ENCODE measurements around the gene CYP4F11.

CYP4F11 gene

GRCh38 chr19:15923702-15924101 lies 10.6 kb downstream of the CYP4F11 start:
- TF ChIP-seq REST (IDR thresholded peaks at IDR 0.05; ENCODE audit: insufficient read depth in 1 of 2, low read depth in 2 of 2, low read length in 2 of 2) (no peak), FOXP2 (optimal IDR thresholded peaks at IDR 0.05; ENCODE audit: borderline replicate concordance, extremely low read depth, extremely low read length, insufficient read depth) (no peak), TAF1 (IDR thresholded peaks at IDR 0.05; ENCODE audit: borderline replicate concordance, insufficient read depth, low read length) (no peak), POLR2AphosphoS5 (IDR thresholded peaks at IDR 0.05; ENCODE audit: low read depth, low read length) (no peak), SIN3A (IDR thresholded peaks at IDR 0.05; ENCODE audit: borderline replicate concordance, insufficient read depth, low read length) (no peak)

GRCh38 chr19:15922021-15922420 lies 12.3 kb downstream of the CYP4F11 start:
- TF ChIP-seq TAF1 (IDR thresholded peaks at IDR 0.05; ENCODE audit: borderline replicate concordance, insufficient read depth, low read length) (no peak), REST (IDR thresholded peaks at IDR 0.05; ENCODE audit: insufficient read depth in 1 of 2, low read depth in 2 of 2, low read length in 2 of 2) (no peak), SIN3A (IDR thresholded peaks at IDR 0.05; ENCODE audit: borderline replicate concordance, insufficient read depth, low read length) (no peak), POLR2AphosphoS5 (IDR thresholded peaks at IDR 0.05; ENCODE audit: low read depth, low read length) (no peak), FOXP2 (optimal IDR thresholded peaks at IDR 0.05; ENCODE audit: borderline replicate concordance, extremely low read depth, extremely low read length, insufficient read depth) (no peak)

- TF ChIP-seq POLR2AphosphoS5 (IDR thresholded peaks at IDR 0.05; ENCODE audit: low read depth, low read length) (no peak), FOXP2 (optimal IDR thresholded peaks at IDR 0.05; ENCODE audit: borderline replicate concordance, extremely low read depth, extremely low read length, insufficient read depth) (no peak), TAF1 (IDR thresholded peaks at IDR 0.05; ENCODE audit: borderline replicate concordance, insufficient read depth, low read length) (no peak), REST (IDR thresholded peaks at IDR 0.05; ENCODE audit: insufficient read depth in 1 of 2, low read depth in 2 of 2, low read length in 2 of 2) (no peak), SIN3A (IDR thresholded peaks at IDR 0.05; ENCODE audit: borderline replicate concordance, insufficient read depth, low read length) (no peak)
These were observed 15.1 kb downstream of the CYP4F11 start for GRCh38 chr19:15919243-15919642.

- no peak for TF ChIP-seq TAF1 (IDR thresholded peaks at IDR 0.05; ENCODE audit: borderline replicate concordance, insufficient read depth, low read length)
- TF ChIP-seq SIN3A (IDR thresholded peaks at IDR 0.05; ENCODE audit: borderline replicate concordance, insufficient read depth, low read length) = no peak
- no peak for TF ChIP-seq FOXP2 (optimal IDR thresholded peaks at IDR 0.05; ENCODE audit: borderline replicate concordance, extremely low read depth, extremely low read length, insufficient read depth)
- no peak for TF ChIP-seq POLR2AphosphoS5 (IDR thresholded peaks at IDR 0.05; ENCODE audit: low read depth, low read length)
- no peak for TF ChIP-seq REST (IDR thresholded peaks at IDR 0.05; ENCODE audit: insufficient read depth in 1 of 2, low read depth in 2 of 2, low read length in 2 of 2)
These were observed 19.2 kb downstream of the CYP4F11 start for GRCh38 chr19:15915109-15915508.

GRCh38 chr19:15913830-15914229 lies 20.5 kb downstream of the CYP4F11 start:
- TF ChIP-seq POLR2AphosphoS5 (IDR thresholded peaks at IDR 0.05; ENCODE audit: low read depth, low read length) = no peak
- TF ChIP-seq TAF1 (IDR thresholded peaks at IDR 0.05; ENCODE audit: borderline replicate concordance, insufficient read depth, low read length) = no peak
- TF ChIP-seq REST (IDR thresholded peaks at IDR 0.05; ENCODE audit: insufficient read depth in 1 of 2, low read depth in 2 of 2, low read length in 2 of 2) = no peak
- TF ChIP-seq SIN3A (IDR thresholded peaks at IDR 0.05; ENCODE audit: borderline replicate concordance, insufficient read depth, low read length) = no peak
- TF ChIP-seq FOXP2 (optimal IDR thresholded peaks at IDR 0.05; ENCODE audit: borderline replicate concordance, extremely low read depth, extremely low read length, insufficient read depth) = no peak

All from PFSK-1 (cell line).